ENCODE results near the gene SCIMP.
A peak's percentile ranks its signal among the peaks of the same experiment; 100 is the strongest.
"Not testable (repeated sequence)": the region's sequence is repeated elsewhere in the genome, so short reads cannot be mapped to it uniquely, and the experiment has no call there.

Gene SCIMP

DNA sequence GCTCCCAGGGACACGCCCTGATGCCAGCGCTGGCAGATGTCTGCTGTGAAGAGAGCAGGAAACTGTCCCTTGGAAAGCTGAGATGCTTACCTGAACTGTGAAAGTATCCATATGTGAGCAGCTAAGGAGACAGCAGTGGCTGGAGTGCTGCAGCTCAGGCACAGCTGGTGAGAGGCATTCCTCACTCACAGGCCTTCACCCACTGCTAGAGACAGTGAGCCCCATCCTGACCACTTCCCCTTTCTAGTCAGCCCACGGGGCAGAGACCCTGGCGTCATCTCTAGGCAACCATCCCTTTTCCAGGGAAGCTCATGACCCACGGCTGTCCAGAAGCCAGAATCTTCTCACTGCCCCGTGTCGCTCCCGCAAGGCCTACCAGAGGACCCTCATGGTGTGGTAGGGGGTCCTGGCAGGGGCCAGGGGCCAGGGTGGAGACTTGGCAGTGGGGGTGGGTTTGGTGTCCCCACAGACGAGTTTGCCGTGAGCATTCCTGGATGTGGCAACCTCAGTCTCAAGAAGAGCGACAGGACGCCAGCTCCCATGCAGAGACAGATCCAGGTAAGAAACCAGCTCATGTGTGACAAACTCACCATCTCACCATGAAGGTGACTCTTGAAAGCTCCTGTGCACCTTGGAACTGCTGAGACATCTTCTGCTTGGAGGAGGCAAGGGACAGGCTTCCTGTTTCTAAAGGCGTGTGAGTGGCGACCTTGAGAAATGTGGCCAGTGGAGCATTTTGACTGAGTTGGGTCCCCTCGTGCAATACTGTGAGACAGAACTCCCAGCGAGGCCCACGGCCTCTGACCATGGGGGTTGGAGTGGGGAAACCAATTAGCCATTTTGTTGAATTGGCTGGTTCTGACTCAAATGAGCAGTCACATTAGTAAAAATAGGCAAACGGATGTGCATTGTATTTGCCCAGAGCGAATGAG, at the start of gene SCIMP:
TSS of gene SCIMP (minus strand) at position 216 of the 932 bp plus-strand sequence. CDS start at position 111, 105 bp downstream.
- peak; percentile 75 for DNase-seq

DNA sequence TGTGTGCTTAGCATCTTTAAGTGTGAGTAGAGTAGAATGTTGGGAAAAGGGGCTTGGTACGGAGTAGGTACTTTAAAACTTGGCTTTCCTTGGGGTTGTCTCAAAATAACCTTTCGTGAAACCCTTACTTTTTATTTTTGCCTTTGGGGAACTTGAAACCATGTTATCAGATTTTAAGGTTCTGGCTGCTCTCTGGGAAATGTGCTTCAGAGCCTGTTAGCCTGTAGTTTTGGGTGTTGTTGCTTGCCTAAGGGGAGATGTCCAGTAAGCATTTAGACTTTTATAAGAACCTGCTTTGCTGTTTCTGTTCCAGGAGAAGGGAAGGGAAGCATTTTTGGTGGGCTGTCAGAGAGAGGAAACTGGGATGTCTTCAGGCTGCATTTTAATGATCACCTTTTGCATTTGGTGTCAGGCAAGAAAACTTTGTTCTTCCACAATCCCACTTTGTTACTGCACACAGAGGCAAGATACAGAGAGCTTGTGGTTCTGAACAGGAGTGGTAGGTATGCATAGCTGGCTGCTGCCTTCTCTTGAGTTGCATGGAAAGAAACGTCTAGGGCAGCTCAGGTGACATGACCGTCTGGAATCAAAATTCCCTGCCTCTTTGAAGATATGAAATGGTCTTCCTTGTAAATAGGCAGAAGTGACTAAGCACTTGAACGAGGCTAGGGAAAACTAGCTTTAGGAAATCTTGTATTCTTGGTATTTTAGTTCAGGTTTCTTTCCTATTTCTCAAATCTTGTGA, 49.1 kb upstream of the SCIMP start:
- peak; percentile 66 for DNase-seq

DNA sequence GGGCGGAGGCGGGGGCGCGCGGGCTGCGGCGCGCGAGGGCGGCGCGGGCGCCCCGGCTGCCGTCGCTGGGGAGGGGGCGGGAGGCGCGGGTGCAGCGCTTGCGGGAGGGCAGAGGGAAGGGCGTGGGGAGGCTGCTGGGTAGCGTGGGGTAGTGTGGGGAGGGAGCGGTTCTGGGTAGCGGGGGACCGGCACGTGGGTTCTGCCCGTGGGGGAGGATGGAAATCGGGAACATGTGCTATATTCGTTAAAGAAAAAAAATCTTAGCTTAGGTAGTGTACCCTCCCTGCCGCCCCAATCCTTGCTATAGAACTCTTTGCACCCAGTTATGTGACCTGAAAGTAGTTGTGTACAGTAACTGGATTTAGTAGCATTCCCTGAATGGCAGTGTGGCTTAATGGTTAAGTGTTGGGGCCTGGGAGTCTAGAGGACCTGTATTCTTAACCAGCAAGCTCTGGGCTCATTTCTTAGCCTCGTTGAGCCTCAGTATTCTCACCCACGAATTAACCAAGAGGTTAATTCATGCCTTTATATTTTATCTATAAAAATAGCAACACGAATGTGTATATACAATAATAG, 48.1 kb upstream of the SCIMP start:
- DNase-seq = peak; percentile 68

DNA sequence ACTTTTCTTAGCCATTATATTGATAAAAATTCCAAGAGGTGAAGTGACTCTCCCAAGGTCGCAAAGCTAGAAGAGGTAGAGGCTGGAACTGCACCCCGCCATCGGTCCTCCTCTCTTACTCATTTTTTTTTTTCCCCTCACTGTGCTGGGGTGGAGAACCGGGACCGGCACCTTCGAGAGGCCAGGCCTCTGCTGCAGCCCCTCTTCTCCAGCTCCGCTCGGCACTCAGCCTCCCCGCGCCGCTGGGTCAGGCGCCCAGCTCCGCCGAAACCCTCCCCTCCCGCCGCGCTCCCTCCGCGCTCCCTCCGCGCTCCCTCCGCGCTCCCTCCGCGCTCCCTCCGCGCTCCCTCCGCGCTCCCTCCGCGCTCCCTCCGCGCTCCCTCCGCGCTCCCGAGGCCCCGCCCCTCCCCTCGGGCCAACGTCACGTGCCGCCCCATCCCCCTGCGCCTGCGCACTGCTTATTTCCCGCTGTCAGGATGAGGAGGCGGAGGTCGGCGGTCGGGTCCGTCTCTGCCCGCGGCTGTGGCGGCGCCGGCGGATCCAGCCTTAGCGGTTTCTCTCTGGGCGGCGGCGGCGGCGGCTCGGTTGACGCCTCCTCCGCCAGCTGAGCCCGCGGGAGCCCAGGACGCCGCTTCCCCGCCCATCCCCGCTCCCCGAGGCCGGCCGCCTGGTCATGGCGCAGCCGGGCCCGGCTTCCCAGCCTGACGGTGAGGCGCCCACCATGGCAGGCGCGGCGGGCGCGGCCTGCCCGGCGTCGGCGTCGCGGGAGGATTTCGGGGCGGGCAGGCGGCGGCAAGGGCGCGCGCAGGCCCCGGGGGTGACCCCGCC, 47.4 kb upstream of the SCIMP start, which contains the start of gene RABEP1:
TSS of gene RABEP1 (plus strand) at position 471 of the 828 bp plus-strand sequence. CDS start at position 674, 203 bp downstream.
- peak; percentile 95 for DNase-seq

DNA sequence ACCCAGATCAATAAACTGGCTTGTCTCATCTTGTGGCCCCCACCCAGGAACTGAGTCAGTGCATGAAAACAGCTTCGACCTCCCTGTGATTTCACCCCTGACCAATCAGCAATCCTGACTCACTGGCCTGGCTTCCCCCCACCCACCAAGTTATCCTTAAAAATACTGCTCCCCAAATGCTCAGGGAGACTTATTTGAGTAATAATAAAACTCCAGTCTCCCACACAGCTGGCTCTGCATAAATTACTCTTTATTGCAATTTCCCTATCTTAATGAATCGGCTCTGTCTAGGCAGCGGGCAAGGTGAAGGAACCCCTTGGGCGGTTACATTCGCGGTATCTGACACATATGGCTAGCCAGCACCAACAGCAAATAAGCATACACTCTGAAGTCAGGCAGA, 37.7 kb upstream of the SCIMP start:
- DNase-seq = no peak

DNA sequence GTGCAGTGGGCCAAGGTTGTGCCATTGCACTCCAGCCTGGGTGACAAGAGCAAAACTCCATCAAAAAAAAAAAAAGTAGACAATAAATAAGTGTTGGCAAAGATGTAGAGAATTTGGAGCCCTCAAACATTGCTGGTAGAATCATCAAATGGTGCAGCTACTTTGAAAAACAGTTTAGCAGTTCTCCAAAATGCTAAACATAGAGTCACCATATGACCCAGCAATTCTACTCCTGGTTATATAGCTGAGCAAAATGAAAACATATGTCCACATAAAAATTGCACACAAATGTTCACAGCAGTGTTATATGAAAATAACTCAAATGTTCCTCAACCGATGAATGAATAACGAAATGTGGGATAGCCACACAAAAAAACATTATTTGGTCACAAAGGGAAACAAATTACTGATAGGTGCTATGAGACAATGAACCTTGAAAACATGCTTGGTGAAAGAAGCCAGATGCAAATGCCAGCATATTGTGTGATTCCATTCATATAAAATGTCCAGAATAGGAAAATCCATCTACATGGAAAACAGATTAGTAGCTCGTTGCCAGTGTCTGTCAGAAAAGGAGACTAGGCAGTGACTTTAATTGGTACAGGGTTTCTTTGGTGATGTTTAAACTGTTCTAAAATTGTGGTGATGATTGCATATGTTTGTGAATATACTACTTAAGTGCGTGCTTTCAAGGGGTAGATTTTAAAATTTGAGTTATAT, 34.7 kb upstream of the SCIMP start:
- DNase-seq = no peak

DNA sequence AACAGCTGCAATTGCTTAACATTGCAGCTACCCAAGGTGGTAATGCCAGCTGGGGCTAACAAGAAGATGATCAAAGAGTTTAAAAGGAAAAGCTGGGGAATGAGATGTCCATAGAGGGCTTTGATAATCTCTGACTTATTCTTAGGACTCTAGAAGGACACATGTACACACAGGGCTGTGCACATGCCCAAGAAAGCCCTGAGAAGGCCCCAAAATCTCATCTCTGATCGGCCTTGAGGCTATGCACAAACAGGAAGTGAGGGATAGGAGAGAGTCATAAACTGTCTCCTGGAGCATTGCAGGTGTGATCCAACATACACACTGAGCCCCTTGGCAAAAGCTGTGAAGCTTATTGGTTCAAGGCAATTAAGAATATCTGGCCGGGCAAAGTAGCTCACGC, 30.2 kb upstream of the SCIMP start:
- DNase-seq = no peak

DNA sequence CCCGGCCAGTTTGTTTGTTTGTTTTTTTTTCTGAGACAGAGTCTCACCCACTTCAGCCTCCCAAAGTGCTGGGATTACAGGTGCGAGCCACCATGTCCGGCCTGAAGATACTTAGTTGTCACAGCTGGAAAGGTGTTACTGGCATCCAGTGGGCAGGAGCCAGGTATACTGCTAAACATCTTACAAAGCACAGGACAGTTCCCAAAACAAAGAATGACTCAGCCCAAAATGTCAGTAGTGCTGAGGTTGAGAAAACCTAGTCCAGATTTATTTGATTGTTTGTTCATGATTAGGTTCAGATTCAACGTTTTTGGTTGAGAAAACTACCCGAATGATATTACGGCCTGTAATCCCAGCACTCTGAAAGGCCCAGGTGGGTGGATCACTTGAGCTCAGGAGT, 28.8 kb upstream of the SCIMP start:
- no peak for DNase-seq

DNA sequence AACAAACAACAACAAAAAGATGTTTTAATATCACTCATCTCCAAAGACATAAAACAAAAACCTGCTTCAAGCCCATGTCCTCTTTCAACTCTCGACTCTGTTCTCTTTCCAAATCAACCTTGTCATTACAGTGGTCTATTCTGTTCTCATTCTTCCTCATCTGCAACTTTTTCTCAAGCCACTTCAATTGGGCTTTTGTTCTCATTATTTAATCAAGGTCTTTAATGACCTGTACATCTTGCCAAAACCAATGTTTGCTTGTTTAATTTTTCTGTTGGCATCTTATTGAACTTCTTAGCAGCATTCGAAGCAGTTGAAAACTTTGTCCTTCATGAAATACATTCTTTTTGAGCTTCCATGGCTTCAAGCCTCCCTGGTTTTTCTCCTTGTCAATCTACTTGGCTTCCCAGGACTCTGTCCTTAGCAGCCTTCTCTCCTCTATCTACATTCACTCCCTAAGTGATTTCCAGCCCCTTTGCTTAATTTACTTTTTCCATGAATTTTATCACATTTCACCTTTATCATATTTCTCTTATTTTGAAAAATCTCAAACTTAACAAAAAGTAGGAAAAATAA, 27.8 kb upstream of the SCIMP start:
- no peak for DNase-seq

DNA sequence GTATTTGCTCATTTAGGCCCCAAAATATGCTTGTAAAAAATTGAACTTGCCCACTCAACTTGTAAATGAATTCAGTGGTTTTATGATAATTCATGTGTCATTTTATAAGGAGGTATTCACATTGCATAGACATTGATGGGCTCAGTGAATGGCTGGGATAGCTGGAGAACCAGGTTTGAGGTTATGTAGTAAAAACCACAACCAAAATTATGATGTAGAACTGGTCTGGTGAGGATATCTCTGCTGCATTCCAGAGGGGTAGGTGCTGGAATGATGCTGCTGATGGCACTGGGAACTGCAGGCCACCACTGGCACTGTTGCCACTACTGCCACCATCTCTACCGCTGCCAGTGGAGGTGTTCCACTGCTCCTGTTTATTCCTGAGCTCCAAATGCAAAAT, 25.9 kb upstream of the SCIMP start:
- DNase-seq = no peak

DNA sequence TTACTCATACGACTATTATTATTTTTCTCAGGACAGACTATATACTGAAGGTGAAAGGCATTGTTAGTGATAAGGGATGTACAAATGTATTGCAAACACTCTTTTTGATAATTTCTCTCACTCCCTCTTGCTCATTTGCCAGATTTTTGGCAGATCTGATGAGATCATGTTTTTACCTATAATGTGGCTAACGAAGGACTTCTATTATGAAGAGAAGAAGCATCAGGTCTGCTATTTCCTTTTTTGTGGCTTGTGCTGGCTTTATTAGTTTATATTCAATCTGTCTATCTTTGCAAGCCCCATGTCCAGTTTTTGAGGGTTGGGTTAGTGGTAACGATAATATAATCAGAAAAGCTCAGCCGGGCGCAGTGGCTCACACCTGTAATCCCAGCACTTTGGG, 22.5 kb upstream of the SCIMP start:
- DNase-seq = no peak

DNA sequence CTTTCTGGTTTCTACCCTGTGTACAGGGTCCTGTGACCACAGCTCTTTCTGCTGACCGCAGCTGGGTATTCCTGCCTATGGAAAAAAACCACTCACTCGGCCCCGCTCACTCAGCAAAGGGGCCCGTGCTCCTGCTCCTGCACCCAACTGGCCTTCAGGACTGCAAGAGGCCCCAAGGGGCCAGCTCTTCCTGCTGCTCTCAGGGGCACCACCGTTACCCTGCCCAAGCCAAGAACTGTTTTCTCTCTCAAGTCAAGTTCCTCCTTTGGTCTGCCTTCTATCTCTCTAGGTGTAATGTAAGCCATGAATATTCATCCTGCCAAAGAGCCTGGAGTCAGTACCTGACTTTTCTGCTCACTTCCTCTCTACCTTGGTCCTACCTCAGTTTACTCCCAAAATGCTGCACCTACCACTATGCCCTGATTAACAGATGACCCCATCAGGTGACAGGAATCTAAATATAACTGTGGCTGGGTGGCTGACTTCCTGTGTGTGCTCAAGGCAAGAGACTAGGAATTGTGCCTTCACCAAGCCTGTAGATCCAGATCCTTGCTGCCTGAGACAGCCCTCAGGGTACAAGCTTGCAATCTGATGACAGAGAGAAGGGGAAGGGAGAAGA, 20.4 kb upstream of the SCIMP start:
- DNase-seq = peak; percentile 68

DNA sequence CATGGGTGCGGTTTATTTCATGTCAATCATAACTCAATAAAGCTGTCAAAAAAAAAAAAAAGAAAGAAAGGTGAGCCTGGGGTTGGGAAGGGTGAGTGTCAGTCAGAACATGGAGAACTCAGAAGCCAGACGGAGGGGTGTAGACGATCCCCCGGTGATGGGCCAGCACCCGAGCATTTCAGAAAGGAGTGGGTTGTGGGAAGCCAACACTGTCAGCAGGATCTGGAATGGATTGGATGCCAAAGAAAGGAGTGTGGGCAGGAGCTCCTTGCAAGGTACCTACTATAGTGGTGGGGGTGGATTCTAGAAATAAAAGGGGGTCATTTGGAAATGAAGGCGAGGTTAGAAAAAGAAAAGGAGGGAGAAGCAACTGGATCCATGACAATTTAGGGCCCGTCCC, 19.8 kb upstream of the SCIMP start:
- DNase-seq = no peak

DNA sequence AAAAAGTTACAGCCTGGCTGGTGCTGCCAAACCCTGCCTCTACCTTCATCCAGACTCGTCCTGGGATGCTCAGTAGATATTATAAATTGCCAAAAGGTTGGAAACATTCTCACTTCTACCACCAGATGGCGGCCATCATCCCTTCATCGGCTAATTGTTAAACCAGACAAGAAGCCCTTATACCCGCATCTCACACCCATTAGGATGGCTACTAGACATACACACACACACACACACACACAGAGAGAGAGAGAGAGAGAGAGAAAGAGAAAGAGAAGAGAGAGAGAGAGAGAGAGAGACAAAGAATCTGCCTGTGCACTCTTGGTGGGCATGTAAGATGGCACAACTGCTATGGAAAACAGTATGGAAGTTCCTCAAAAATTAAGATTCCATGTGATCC, 15.0 kb upstream of the SCIMP start:
- peak; percentile 89 for DNase-seq

DNA sequence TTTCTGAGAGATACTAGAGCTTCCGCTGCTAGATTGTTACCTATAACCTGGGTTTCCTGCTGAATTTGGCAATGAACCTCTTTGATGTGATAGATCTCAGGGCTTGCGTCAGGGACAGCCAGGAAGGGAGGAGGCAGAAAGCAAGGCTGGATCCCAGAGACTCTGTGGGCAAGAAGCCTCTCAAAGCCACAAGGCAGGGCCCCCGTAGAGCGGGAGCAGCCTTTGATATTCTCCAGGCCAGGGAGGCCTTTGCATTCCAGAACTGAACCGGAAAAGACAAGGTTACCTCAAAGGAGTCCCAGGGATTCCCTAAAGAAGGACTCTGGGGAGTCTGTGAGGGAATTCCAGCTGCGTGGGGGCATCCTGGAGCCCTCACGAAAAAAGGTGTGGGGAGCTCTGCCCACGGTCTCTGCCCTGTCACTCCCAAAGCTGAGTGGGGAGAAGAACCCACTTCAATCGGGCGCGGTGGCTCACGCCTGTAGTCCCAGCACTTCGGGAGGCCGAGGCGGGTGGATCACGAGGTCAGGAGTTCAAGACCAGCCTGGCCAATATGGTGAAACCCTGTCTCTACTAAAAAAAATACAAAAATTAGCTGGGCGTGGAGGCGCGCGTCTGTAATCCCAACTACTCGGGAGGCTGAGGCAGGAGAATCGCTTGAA, 14.3 kb upstream of the SCIMP start:
- no peak for DNase-seq

DNA sequence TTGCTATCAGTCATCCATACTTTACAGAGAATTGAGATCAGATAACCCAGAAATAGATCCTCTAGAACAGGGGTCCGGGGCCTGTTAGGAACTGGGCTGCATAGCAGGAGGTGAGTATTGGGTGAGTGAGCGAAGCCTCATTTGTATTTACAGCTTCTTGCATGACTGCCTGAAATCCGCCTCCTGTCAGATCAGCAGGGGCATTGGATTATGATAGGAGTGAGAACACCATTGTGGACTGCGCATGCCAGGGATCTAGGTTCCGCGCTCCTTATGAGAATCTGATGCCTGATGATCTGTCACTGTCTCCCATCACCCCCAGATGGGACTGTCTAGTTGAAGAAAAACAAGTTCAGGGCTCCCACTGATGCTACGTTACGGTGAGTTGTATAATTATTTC, 13.0 kb upstream of the SCIMP start:
- DNase-seq = no peak

DNA sequence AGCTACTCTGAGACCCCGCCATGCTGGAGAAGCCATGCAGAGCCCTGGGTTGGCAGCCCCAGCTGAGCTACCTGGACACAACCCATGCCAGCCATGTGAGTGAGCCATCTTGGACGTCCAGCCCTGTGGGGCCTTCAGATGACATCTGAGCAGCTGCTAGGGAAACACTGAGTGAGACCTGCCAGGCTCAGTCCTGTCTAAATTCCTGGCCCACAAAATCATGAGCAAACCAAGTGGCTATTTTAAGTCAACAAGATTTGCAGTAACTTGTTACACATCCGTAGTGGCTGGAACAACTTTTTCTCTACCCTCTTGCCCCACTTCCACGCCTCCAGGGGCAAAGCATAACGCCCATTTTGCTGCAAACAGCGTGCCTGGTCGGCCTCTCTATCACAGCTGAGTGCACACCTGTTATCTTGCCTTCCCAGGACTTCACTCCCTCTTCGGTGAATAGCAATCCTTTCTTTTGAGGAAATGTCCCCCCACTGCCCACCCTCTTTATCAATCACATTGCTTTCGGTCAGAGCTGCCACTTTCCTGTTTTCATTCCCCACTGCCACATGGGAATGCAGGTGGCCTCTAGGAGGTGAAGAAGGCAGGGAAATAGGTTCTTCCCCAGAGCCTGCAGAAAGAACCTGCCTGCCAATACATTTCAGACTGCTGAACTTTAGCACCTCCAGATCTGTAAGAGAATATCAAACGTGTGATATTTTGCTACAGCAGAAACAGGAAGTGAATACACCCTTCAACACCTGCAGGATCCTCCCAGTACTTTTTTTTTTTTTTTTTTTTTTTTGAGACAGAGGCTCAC, 7.4 kb upstream of the SCIMP start:
- DNase-seq = no peak

DNA sequence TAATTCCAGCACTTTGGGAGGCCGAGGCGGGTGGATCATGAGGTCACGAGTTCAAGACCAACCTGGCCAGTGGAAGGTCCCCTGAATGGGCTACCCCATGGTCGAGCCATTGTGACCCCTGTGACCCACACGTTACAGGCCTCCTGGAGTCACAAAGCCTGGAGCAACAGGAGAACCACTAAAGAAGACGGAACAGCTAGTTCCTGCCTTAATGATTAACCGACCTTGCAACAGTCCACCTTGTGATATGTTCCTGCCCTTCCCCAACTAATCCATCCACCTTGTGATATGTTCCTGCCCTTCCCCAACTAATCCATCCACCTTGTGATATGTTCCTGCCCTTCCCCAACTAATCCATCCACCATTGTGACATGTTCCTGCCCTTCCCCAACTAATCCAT, 5.1 kb upstream of the SCIMP start:
- DNase-seq = not testable (repeated sequence)

DNA sequence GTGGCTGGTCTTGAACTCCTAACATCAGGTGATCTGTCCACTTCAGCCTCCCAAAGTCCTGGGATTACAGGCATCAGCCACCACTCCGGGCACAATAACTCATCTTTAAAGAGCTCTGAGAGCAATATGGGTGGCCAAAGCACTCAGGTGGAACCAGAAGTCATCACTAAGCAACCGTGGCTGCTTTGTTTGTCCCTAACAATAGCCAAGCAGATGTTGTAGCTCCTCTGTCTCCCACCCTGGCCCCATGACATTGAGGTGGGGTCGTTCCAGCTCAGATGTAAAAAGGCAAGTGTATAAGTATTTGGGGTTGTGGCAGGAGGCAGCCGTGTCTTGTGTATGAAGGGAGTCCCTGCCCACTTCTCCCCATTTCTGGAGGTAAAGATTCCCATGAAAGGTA, 3.7 kb upstream of the SCIMP start:
- no peak for DNase-seq
